K562 (cell line): ENCODE measurements around the gene ABITRAM. TPM values are rescaled to one million over a fixed set of nuclear protein-coding genes. Genes with fewer than 3 reads are reported as not detected.
A peak's percentile ranks its signal among the peaks of the same experiment; 100 is the strongest.

Experiments
- CEBPB ChIP-seq: fragments of 450-650 bp; IDR thresholded peaks from 2 replicates; pipeline ENCODE4 v1.6.1; 2016; ENCODE audit warnings: missing genetic modification characterization, missing compliant biosample characterization
- CHAMP1 ChIP-seq: fragments of 450-650 bp; IDR thresholded peaks from 2 replicates; pipeline ENCODE4 v1.6.1; 2016; ENCODE audit warnings: mild to moderate bottlenecking
- FOXJ2 ChIP-seq: fragments of 200-800 bp; sonication (Bioruptor generic); IDR thresholded peaks from 2 replicates; pipeline ENCODE4 v1.6.1; 2016; ENCODE audit warnings: missing genetic modification characterization, missing compliant biosample characterization
- NCOA4 ChIP-seq: fragments of 450-650 bp; IDR thresholded peaks from 2 replicates; pipeline ENCODE4 v1.6.1; 2018; ENCODE audit warnings: mild to moderate bottlenecking; ENCODE audit not compliant: partially characterized antibody
- NR2C1 ChIP-seq, 2 experiments: fragments of 450-650 bp; IDR thresholded peaks; 2 replicates each; pipeline ENCODE4 v1.6.1; 2017; ENCODE audit warnings: mild to moderate bottlenecking in 2 of 2, antibody characterized with exemption in 1 of 2, inconsistent platforms in 1 of 2, missing compliant biosample characterization in 1 of 2, missing genetic modification characterization in 1 of 2
- ZNF280B ChIP-seq: fragments of 250-450 bp; sonication (Bioruptor Pico); IDR thresholded peaks from 2 replicates; pipeline ENCODE4 v1.5.1; 2021; ENCODE audit warnings: mild to moderate bottlenecking
- ZNF551 ChIP-seq: fragments of 250-450 bp; sonication (Bioruptor Pico); IDR thresholded peaks from 2 replicates; pipeline ENCODE4 v1.5.0; 2021; ENCODE audit warnings: mild to moderate bottlenecking, moderate library complexity
- ZNF584 ChIP-seq: fragments of 200-800 bp; sonication (Bioruptor generic); IDR thresholded peaks from 2 replicates; pipeline ENCODE4 v1.6.1; 2016; ENCODE audit warnings: low read depth, mild to moderate bottlenecking, missing genetic modification characterization, missing compliant biosample characterization
- ZNF699 ChIP-seq: fragments of 250-450 bp; sonication (Bioruptor Pico); IDR thresholded peaks from 2 replicates; pipeline ENCODE4 v1.8.0; 2021; ENCODE audit warnings: mild to moderate bottlenecking, moderate library complexity; ENCODE audit not compliant: insufficient replicate concordance
- polyA plus RNA-seq, 8 experiments: library from polyadenylated mRNA; depleted of rRNA in 4 of 8; stranded (reverse) in 5 of 8; unstranded in 3 of 8; fragments of >200 nt; fragmentation: Nextera tagmentation in 2 of 8; fragmentation: Illumina TruSeq in 1 of 8; extraction: Ambion mirVana in 2 of 8; extraction: Trizol in 1 of 8; gene quantifications; 2 replicates each; pipeline versions ENCODE4 v1.2.1 to v1.2.3, GENCODE V29; 2011 to 2014; ENCODE audit warnings: inconsistent platforms in 1 of 8, missing spikeins in 1 of 8
- total RNA-seq, 7 experiments: library from RNA; depleted of rRNA in 6 of 7; stranded (reverse); fragments of >200 nt in 6 of 7; fragmentation: Illumina TruSeq in 2 of 7; extraction: Trizol in 2 of 7; gene quantifications; 2 replicates each; pipeline versions ENCODE4 v1.2.1 to v1.2.3, GENCODE V29; 2011 to 2021; ENCODE audit warnings: low replicate concordance in 1 of 7
- TF ChIP-seq, protein P1 (sequence below): fragments of 250-450 bp; sonication (Bioruptor Pico); IDR thresholded peaks from 2 replicates; pipeline ENCODE4 v1.4.0; 2020; ENCODE audit warnings: borderline replicate concordance
- TF ChIP-seq, protein P2 (sequence below), 2 experiments: fragments of 450-650 bp in 1 of 2; sonication (generic) in 1 of 2; formaldehyde crosslinking in 1 of 2; IDR thresholded peaks; 2 replicates each; pipeline versions ENCODE4 v1.7.1 to v1.9.0; 2016 to 2022; ENCODE audit warnings: inconsistent platforms in 1 of 2, mild to moderate bottlenecking in 1 of 2, missing genetic modification reagents in 1 of 2

The ABITRAM gene
- total and polyA plus RNA-seq, 9 of the 15 experiments (the other 6 are each of a cell fraction or from before 2014, with no cell fraction given): 8.9 to 47.6 (median 28.4) TPM

GRCh38 chr9:108933718-108934322, 380 bp upstream of the ABITRAM start, which contains the start of gene ELP1 (continued):
- TF ChIP-seq NR2C1 (IDR thresholded peaks at IDR 0.05) (no peak), NR2C1 (tag; IDR thresholded peaks at IDR 0.05) (0 out of 2 replicates have a peak, but pooled peaks have one; percentile 13), NCOA4 (no peak), ZNF584 (CRISPR knock-in tag) (no peak), CEBPB (tag) (no peak), ZNF551 (CRISPR knock-in tag) (no peak), FOXJ2 (tag) (no peak), ZNF699 (no peak), ZNF280B (CRISPR knock-in tag) (no peak), CHAMP1 (0 out of 2 replicates have a peak, but pooled peaks have one; percentile 16)
- TF ChIP-seq, protein P1, sequence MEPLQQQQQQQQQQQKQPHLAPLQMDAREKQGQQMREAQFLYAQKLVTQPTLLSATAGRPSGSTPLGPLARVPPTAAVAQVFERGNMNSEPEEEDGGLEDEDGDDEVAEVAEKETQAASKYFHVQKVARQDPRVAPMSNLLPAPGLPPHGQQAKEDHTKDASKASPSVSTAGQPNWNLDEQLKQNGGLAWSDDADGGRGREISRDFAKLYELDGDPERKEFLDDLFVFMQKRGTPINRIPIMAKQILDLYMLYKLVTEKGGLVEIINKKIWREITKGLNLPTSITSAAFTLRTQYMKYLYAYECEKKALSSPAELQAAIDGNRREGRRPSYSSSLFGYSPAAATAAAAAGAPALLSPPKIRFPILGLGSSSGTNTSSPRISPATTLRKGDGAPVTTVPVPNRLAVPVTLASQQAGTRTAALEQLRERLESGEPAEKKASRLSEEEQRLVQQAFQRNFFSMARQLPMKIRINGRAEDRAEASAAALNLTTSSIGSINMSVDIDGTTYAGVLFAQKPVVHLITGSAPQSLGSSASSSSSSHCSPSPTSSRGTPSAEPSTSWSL: no peak
- TF ChIP-seq, protein P2, sequence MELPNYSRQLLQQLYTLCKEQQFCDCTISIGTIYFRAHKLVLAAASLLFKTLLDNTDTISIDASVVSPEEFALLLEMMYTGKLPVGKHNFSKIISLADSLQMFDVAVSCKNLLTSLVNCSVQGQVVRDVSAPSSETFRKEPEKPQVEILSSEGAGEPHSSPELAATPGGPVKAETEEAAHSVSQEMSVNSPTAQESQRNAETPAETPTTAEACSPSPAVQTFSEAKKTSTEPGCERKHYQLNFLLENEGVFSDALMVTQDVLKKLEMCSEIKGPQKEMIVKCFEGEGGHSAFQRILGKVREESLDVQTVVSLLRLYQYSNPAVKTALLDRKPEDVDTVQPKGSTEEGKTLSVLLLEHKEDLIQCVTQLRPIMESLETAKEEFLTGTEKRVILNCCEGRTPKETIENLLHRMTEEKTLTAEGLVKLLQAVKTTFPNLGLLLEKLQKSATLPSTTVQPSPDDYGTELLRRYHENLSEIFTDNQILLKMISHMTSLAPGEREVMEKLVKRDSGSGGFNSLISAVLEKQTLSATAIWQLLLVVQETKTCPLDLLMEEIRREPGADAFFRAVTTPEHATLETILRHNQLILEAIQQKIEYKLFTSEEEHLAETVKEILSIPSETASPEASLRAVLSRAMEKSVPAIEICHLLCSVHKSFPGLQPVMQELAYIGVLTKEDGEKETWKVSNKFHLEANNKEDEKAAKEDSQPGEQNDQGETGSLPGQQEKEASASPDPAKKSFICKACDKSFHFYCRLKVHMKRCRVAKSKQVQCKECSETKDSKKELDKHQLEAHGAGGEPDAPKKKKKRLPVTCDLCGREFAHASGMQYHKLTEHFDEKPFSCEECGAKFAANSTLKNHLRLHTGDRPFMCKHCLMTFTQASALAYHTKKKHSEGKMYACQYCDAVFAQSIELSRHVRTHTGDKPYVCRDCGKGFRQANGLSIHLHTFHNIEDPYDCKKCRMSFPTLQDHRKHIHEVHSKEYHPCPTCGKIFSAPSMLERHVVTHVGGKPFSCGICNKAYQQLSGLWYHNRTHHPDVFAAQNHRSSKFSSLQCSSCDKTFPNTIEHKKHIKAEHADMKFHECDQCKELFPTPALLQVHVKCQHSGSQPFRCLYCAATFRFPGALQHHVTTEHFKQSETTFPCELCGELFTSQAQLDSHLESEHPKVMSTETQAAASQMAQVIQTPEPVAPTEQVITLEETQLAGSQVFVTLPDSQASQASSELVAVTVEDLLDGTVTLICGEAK (IDR thresholded peaks at IDR 0.05): no peak
- TF ChIP-seq, protein P2 (CRISPR knock-in tag; IDR thresholded peaks at IDR 0.05): no peak
